A549 treated with DMSO at 1 μM for 4 hours (cell line): ENCODE data around the gene KRTAP19-4. TPM values are rescaled to one million over a fixed set of nuclear protein-coding genes. Genes with fewer than 3 reads are reported as not detected.

Source experiments
- total RNA-seq: library from RNA; stranded (reverse); fragments of 200-300 nt; extraction: Qiagen RNA extraction; gene quantifications from 5 replicates; pipeline ENCODE4 v1.2.3, GENCODE V29; 2022; ENCODE audit warnings: low read depth

KRTAP19-4 gene
- total RNA-seq, result not detected in 5 replicates

GRCh38 chr21:30497065-30497464 lies at the start of gene KRTAP19-4:
KRTAP19-4 (minus strand) TSS chr21:30497165; CDS start chr21:30497110, 55 bp downstream.

GRCh38 chr21:30541764-30542163 lies 44.8 kb upstream of the KRTAP19-4 start, which contains the start of gene KRTAP19-6:
KRTAP19-6 (minus strand) TSS chr21:30541864; CDS start chr21:30541833, 31 bp downstream.

GRCh38 chr21:30502041-30502440 lies 5.1 kb upstream of the KRTAP19-4 start, which contains the start of gene KRTAP19-5:
KRTAP19-5 (minus strand) TSS chr21:30502141; CDS start chr21:30502090, 51 bp downstream.

GRCh38 chr21:30491963-30492428 lies 5.0 kb downstream of the KRTAP19-4 start, which contains the start of gene KRTAP19-3:
KRTAP19-3 (minus strand) TSS chr21:30492013; CDS start chr21:30491957, 56 bp downstream.

GRCh38 chr21:30487336-30487735 lies 9.6 kb downstream of the KRTAP19-4 start, which contains the start of gene KRTAP19-2:
KRTAP19-2 (minus strand) TSS chr21:30487436; CDS start chr21:30487348, 88 bp downstream.

GRCh38 chr21:30480145-30480544 lies 16.8 kb downstream of the KRTAP19-4 start, which contains the start of gene KRTAP19-1:
KRTAP19-1 (minus strand) TSS chr21:30480367; CDS start chr21:30480317, 50 bp downstream.

Other genes with a start within 250 kb of the KRTAP19-4 start
- not detected in 5 replicates for gene KRTAP24-1, start 214.2 kb downstream of the KRTAP19-4 start, total RNA-seq
- gene KRTAP25-1, start 207.7 kb downstream of the KRTAP19-4 start, total RNA-seq, result not detected in 5 replicates
- not detected in 5 replicates for gene KRTAP26-1, start 176.8 kb downstream of the KRTAP19-4 start, total RNA-seq
- not detected in 5 replicates for gene KRTAP27-1, start 159.5 kb downstream of the KRTAP19-4 start, total RNA-seq
- gene KRTAP23-1, start 148.6 kb downstream of the KRTAP19-4 start, total RNA-seq, result not detected in 5 replicates
- gene KRTAP13-2, start 124.9 kb downstream of the KRTAP19-4 start, total RNA-seq, result not detected in 5 replicates
- not detected in 5 replicates for gene KRTAP13-1, start 101.1 kb downstream of the KRTAP19-4 start, total RNA-seq
- gene KRTAP13-3, start 71.2 kb downstream of the KRTAP19-4 start, total RNA-seq, result not detected in 5 replicates
- gene KRTAP13-4, start 66.9 kb downstream of the KRTAP19-4 start, total RNA-seq, result not detected in 5 replicates
- gene KRTAP15-1, start 56.9 kb downstream of the KRTAP19-4 start, total RNA-seq, result not detected in 5 replicates
- not detected in 5 replicates for gene KRTAP19-1, start 16.8 kb downstream of the KRTAP19-4 start, total RNA-seq
- not detected in 5 replicates for gene KRTAP19-2, start 9.7 kb downstream of the KRTAP19-4 start, total RNA-seq
- not detected in 5 replicates for gene KRTAP19-3, start 5.2 kb downstream of the KRTAP19-4 start, total RNA-seq
- not detected in 5 replicates for gene KRTAP19-5, start 5.0 kb upstream of the KRTAP19-4 start, total RNA-seq
- not detected in 5 replicates for gene KRTAP19-6, start 44.7 kb upstream of the KRTAP19-4 start, total RNA-seq
- not detected in 5 replicates for gene KRTAP19-7, start 64.1 kb upstream of the KRTAP19-4 start, total RNA-seq
- gene KRTAP22-2, start 93.2 kb upstream of the KRTAP19-4 start, total RNA-seq, result not detected in 5 replicates
- gene KRTAP6-3, start 95.3 kb upstream of the KRTAP19-4 start, total RNA-seq, result not detected in 5 replicates
- gene KRTAP6-2, start 101.7 kb upstream of the KRTAP19-4 start, total RNA-seq, result not detected in 5 replicates
- gene KRTAP22-1, start 103.9 kb upstream of the KRTAP19-4 start, total RNA-seq, result not detected in 5 replicates
- not detected in 5 replicates for gene KRTAP6-1, start 116.8 kb upstream of the KRTAP19-4 start, total RNA-seq
- gene KRTAP20-1, start 119.3 kb upstream of the KRTAP19-4 start, total RNA-seq, result not detected in 5 replicates
- not detected in 5 replicates for gene KRTAP20-4, start 123.5 kb upstream of the KRTAP19-4 start, total RNA-seq
- gene KRTAP20-2, start 138.0 kb upstream of the KRTAP19-4 start, total RNA-seq, result not detected in 5 replicates
- gene KRTAP20-3, start 145.7 kb upstream of the KRTAP19-4 start, total RNA-seq, result not detected in 5 replicates
- not detected in 5 replicates for gene KRTAP21-3, start 221.6 kb upstream of the KRTAP19-4 start, total RNA-seq